GM23338 (cell line): Measurements from ENCODE around the gene DPY19L3. TPM values are rescaled to one million over a fixed set of nuclear protein-coding genes. Genes with fewer than 3 reads are reported as not detected.
A peak's percentile ranks its signal among the peaks of the same experiment; 100 is the strongest.

Experiments
- ATAC-seq: fragments of 200-7000 bp; cut with Tn5 transposase; 3 replicates; pipeline ENCODE4 v1.9.1; 2020
- DNase-seq: peaks from one replicate; pipeline ENCODE4 v3.0.0-alpha.2; 2015; ENCODE audit warnings: low spot score
- H2AFZ ChIP-seq: fragments of 200-600 bp; sonication (generic); 2 replicates; pipeline ENCODE4 v1.8.0; 2016; ENCODE audit warnings: antibody characterized with exemption, mild to moderate bottlenecking, moderate library complexity
- H3F3A ChIP-seq: fragments of 200-600 bp; sonication (generic); replicated peaks from 2 replicates; pipeline ENCODE4 v1.8.0; 2017; ENCODE audit warnings: antibody characterized with exemption, mixed run types, low read depth
- H3K27ac ChIP-seq: fragments of 200-600 bp; sonication (generic); 2 replicates; pipeline ENCODE4 v1.6.1; 2016; ENCODE audit warnings: low read depth
- H3K27me3 ChIP-seq: fragments of 200-600 bp; sonication (generic); 2 replicates; pipeline ENCODE4 v1.8.0; 2016; ENCODE audit warnings: mild to moderate bottlenecking, mixed run types, moderate library complexity; ENCODE audit not compliant: insufficient read depth
- H3K36me3 ChIP-seq: fragments of 200-600 bp; sonication (generic); 2 replicates; pipeline ENCODE4 v1.8.0; 2016; ENCODE audit warnings: mild to moderate bottlenecking; ENCODE audit not compliant: insufficient read depth
- H3K4me1 ChIP-seq: fragments of 200-600 bp; sonication (generic); 2 replicates; pipeline ENCODE4 v1.8.0; 2016; ENCODE audit warnings: mild to moderate bottlenecking, moderate library complexity; ENCODE audit not compliant: insufficient read depth
- H3K4me2 ChIP-seq: fragments of 200-600 bp; sonication (generic); 2 replicates; pipeline ENCODE4 v1.7.1; 2017; ENCODE audit warnings: mixed run types
- H3K4me3 ChIP-seq: fragments of 200-600 bp; sonication (generic); 2 replicates; pipeline ENCODE4 v1.6.1; 2016; ENCODE audit warnings: mixed run types
- H3K79me2 ChIP-seq: fragments of 200-600 bp; sonication (generic); replicated peaks from 2 replicates; pipeline ENCODE4 v1.8.0; 2017; ENCODE audit warnings: mild to moderate bottlenecking; ENCODE audit not compliant: insufficient read depth
- H3K9me2 ChIP-seq: fragments of 200-600 bp; sonication (generic); 2 replicates; pipeline ENCODE4 v1.8.0; 2017; ENCODE audit not compliant: insufficient read depth
- H4K20me1 ChIP-seq: fragments of 200-600 bp; sonication (generic); replicated peaks from 2 replicates; pipeline ENCODE4 v1.8.0; 2017; ENCODE audit warnings: mild to moderate bottlenecking; ENCODE audit not compliant: insufficient read depth
- H3K27ac Mint-ChIP-seq: 2 replicates; pipeline ENCODE4 v1.8.0; 2020; ENCODE audit warnings: inconsistent platforms, mild to moderate bottlenecking, moderate library complexity, mixed read lengths
- H3K27me3 Mint-ChIP-seq: 3 replicates; pipeline ENCODE4 v1.8.0; 2022; ENCODE audit warnings: low read depth, mild to moderate bottlenecking, moderate library complexity, mixed read lengths, inconsistent platforms; ENCODE audit not compliant: insufficient read depth, poor library complexity
- H3K36me3 Mint-ChIP-seq: 3 replicates; pipeline ENCODE4 v1.8.0; 2021; ENCODE audit warnings: low read depth, mild to moderate bottlenecking, inconsistent platforms, moderate library complexity, mixed read lengths
- H3K4me1 Mint-ChIP-seq: 3 replicates; pipeline ENCODE4 v1.8.0; 2020; ENCODE audit warnings: mild to moderate bottlenecking, inconsistent platforms, mixed read lengths
- H3K4me3 Mint-ChIP-seq: 3 replicates; pipeline ENCODE4 v1.8.0; 2021; ENCODE audit warnings: moderate library complexity, mild to moderate bottlenecking, inconsistent platforms, mixed read lengths
- H3K9me3 Mint-ChIP-seq: 3 replicates; pipeline ENCODE4 v1.8.0; 2020; ENCODE audit warnings: moderate library complexity, mild to moderate bottlenecking, inconsistent platforms, mixed read lengths
- CREB1 ChIP-seq: fragments of 250-450 bp; sonication (Bioruptor Pico); IDR thresholded peaks from 2 replicates; pipeline ENCODE4 v1.5.0; 2020; ENCODE audit warnings: low read depth, mild to moderate bottlenecking, moderate library complexity
- CTCF ChIP-seq, 2 experiments: fragments of 200-600 bp in 1 of 2; sonication (generic) in 1 of 2; conservative IDR thresholded peaks; 2 replicates each; pipeline versions ENCODE4 v1.5.1 to v1.6.1; 2016 to 2017; ENCODE audit warnings: antibody characterized with exemption in 2 of 2, low read depth in 2 of 2, mild to moderate bottlenecking in 2 of 2, moderate library complexity in 1 of 2
- ETS1 ChIP-seq: IDR thresholded peaks from 2 replicates; pipeline ENCODE4 v1.6.1; 2016; ENCODE audit warnings: antibody characterized with exemption
- POLR2AphosphoS5 ChIP-seq: IDR thresholded peaks from 2 replicates; pipeline ENCODE4 v1.6.1; 2016; ENCODE audit warnings: antibody characterized with exemption, low read depth
- ZNF331 ChIP-seq: fragments of 250-450 bp; sonication (Bioruptor Pico); IDR thresholded peaks from 2 replicates; pipeline ENCODE4 v1.5.0; 2020; ENCODE audit warnings: low read depth, mild to moderate bottlenecking, moderate library complexity
- long read RNA-seq: library from polyadenylated mRNA; unstranded; transcript quantifications from one replicate; pipeline ENCODE4 v2.0.0, GENCODE V29; 2020; ENCODE audit not compliant: unreplicated experiment
- polyA plus RNA-seq: library from polyadenylated mRNA; unstranded; fragments of >200 nt; fragmentation: Nextera tagmentation; extraction: Ambion mirVana; gene quantifications from 2 replicates; pipeline ENCODE4 v1.2.1, GENCODE V29; 2016
- total RNA-seq: library from RNA; depleted of rRNA; stranded (reverse); fragments of >200 nt; shearing (Covaris generic); gene quantifications from 2 replicates; pipeline ENCODE4 v1.2.3, GENCODE V29; 2014; rRNA removed

Gene DPY19L3
- 43.3 and 46.6 TPM in 2 replicates for total RNA-seq
- polyA plus RNA-seq, result 9.4 and 13.5 TPM in 2 replicates
- long read RNA-seq, full-length matches to known transcripts, result 1 of 3 reads
- long read RNA-seq, partial matches to known transcripts, result 0 of 3 reads
- long read RNA-seq, other reads (novel, unspliced or antisense), result 2 of 3 reads

- Histone ChIP-seq H3K36me3 (peaks cover 25% of the 10 kb centered on the region), H2AFZ (peak within 1 kb of the TSS; percentile 63), H3K27me3 (no peaks in the 10 kb centered on the region), H3F3A (peaks cover 10% of the 10 kb centered on the region), H3K4me1 (peaks cover 22% of the 10 kb centered on the region), H3K79me2 (peaks cover 30% of the 10 kb centered on the region), H3K4me3 (peak within 1 kb of the TSS; percentile 91), H3K9me2 (no peaks in the 10 kb centered on the region), H3K27ac (peak within 1 kb of the TSS; percentile 98), H4K20me1 (peaks cover 11% of the 10 kb centered on the region; the same call in 1 of the 2 replicates), H3K4me2 (peak within 1 kb of the TSS; percentile 99)
- peaks cover 32% of the 10 kb centered on the region for H3K4me1 Mint-ChIP-seq
- peak within 1 kb of the TSS; percentile 89 for H3K4me3 Mint-ChIP-seq
- H3K27me3 Mint-ChIP-seq, result peaks cover 8% of the 10 kb centered on the region
- ATAC-seq (peak; percentile 88), DNase-seq (peak; percentile 95)
- peaks cover 33% of the 10 kb centered on the region for H3K36me3 Mint-ChIP-seq
- TF ChIP-seq CTCF (conservative IDR thresholded peaks at IDR 0.05; ENCODE audit: low read depth in 2 of 2) (no peak), POLR2AphosphoS5 (peak; percentile 98), ETS1 (peak; percentile 81), CREB1 (CRISPR knock-in tag) (0 out of 2 replicates have a peak, but pooled peaks have one; percentile 37), ZNF331 (CRISPR knock-in tag) (no peak)
- H3K9me3 Mint-ChIP-seq, result no peaks in the 10 kb centered on the region; the same call in 2 of the 3 replicates
- peak within 1 kb of the TSS; percentile 95 for H3K27ac Mint-ChIP-seq
Measured at GRCh38 chr19:32405431-32406160, at the start of gene DPY19L3. TSS of gene DPY19L3 (plus strand) at chr19:32405770. CDS start at chr19:32408254, 2,484 bp downstream.

GRCh38 chr19:32357720-32358119 lies 47.9 kb upstream of the DPY19L3 start:
- H4K20me1 ChIP-seq, result peaks cover 23% of the 10 kb centered on the region
- no peaks in the 10 kb centered on the region for H3K27me3 ChIP-seq
- ATAC-seq (no peak), DNase-seq (no peak)
- Mint-ChIP-seq H3K4me3 (no peak overlapping the region), H3K36me3 (peaks cover 77% of the 10 kb centered on the region), H3K9me3 (no peaks in the 10 kb centered on the region), H3K27me3 (peaks cover 3% of the 10 kb centered on the region), H3K4me1 (no peaks in the 10 kb centered on the region), H3K27ac (no peak overlapping the region)
- H3K79me2 ChIP-seq, result peaks cover 47% of the 10 kb centered on the region
- no peak overlapping the region for H3K4me3 ChIP-seq
- H3K9me2 ChIP-seq, result no peaks in the 10 kb centered on the region
- H3K4me1 ChIP-seq, result no peaks in the 10 kb centered on the region
- H3K27ac ChIP-seq, result no peak overlapping the region
- H2AFZ ChIP-seq, result no peak overlapping the region
- H3K36me3 ChIP-seq, result peaks cover 65% of the 10 kb centered on the region
- peak in 1 of 2 experiments; percentile 36; a peak in 1 of 4 replicates for TF ChIP-seq CTCF (conservative IDR thresholded peaks at IDR 0.05; ENCODE audit: low read depth in 2 of 2)
- no peak for TF ChIP-seq ZNF331 (CRISPR knock-in tag)
- H3F3A ChIP-seq, result 0 out of 2 replicates have a peak, but pooled peaks cover 5% of the 10 kb centered on the region
- H3K4me2 ChIP-seq, result no peak overlapping the region
